Measurements from ENCODE around the gene TNNT2.
A peak's percentile ranks its signal among the peaks of the same experiment; 100 is the strongest.

TNNT2 gene

GRCh38 chr1:201399352-201400126 lies 22.1 kb upstream of the TNNT2 start:
- Histone ChIP-seq H4K20me1 (ENCODE audit: insufficient read depth, low read length) (no peaks in the 10 kb centered on the region), H3K4me1 (ENCODE audit: low read length) (no peaks in the 10 kb centered on the region), H3K4me2 (ENCODE audit: low read depth, low read length) (peak overlapping the region; percentile 54; the same call in 1 of the 2 replicates), H3K36me3 (replicated peaks; ENCODE audit: insufficient read depth, low read length) (no peaks in the 10 kb centered on the region), H3K27ac (ENCODE audit: low read length) (no peak overlapping the region), H3K9me3 (replicated peaks; ENCODE audit: insufficient read depth, low read length) (no peaks in the 10 kb centered on the region), H3K27me3 (replicated peaks; ENCODE audit: insufficient read depth, low read length) (peaks cover 91% of the 10 kb centered on the region), H3K9me2 (replicated peaks; ENCODE audit: insufficient read depth, low read length) (no peaks in the 10 kb centered on the region), H3F3A (ENCODE audit: insufficient read depth, low read length) (no peaks in the 10 kb centered on the region), H3K9ac (ENCODE audit: low read length) (no peak overlapping the region), H2AFZ (ENCODE audit: low read length) (peak overlapping the region; percentile 15; the same call in 1 of the 2 replicates), H3K79me2 (ENCODE audit: low read length) (no peaks in the 10 kb centered on the region), H3K4me3 (ENCODE audit: low read length) (peak overlapping the region; percentile 20; the same call in 1 of the 2 replicates)
- DNase-seq: no peak
- no peak for TF ChIP-seq CTCF (IDR thresholded peaks at IDR 0.05; ENCODE audit: low read length)
- peak; percentile 95 for TF ChIP-seq EZH2 (optimal IDR thresholded peaks at IDR 0.05; ENCODE audit: low read depth, low read length)
- TF ChIP-seq EZH2phosphoT487 (IDR thresholded peaks at IDR 0.05; ENCODE audit: low read length): 0 out of 2 replicates have a peak, but pooled peaks have one; percentile 22

GRCh38 chr1:201399018-201399351 lies 21.5 kb upstream of the TNNT2 start, which contains the start of gene LAD1:
LAD1 (minus strand) TSS chr1:201399324; CDS start chr1:201399306, 18 bp downstream.
- Histone ChIP-seq H3K27me3 (replicated peaks; ENCODE audit: insufficient read depth, low read length) (peaks cover 95% of the 10 kb centered on the region), H3K27ac (ENCODE audit: low read length) (no peak within 1 kb of the TSS), H4K20me1 (ENCODE audit: insufficient read depth, low read length) (no peaks in the 10 kb centered on the region), H3K4me1 (ENCODE audit: low read length) (no peaks in the 10 kb centered on the region), H2AFZ (ENCODE audit: low read length) (peak within 1 kb of the TSS; percentile 15; the same call in 1 of the 2 replicates), H3K79me2 (ENCODE audit: low read length) (no peaks in the 10 kb centered on the region), H3K9me2 (replicated peaks; ENCODE audit: insufficient read depth, low read length) (no peaks in the 10 kb centered on the region), H3K4me2 (ENCODE audit: low read depth, low read length) (peak within 1 kb of the TSS; percentile 54; the same call in 1 of the 2 replicates), H3K9ac (ENCODE audit: low read length) (no peak within 1 kb of the TSS), H3F3A (ENCODE audit: insufficient read depth, low read length) (no peaks in the 10 kb centered on the region), H3K4me3 (ENCODE audit: low read length) (peak within 1 kb of the TSS; percentile 20; the same call in 1 of the 2 replicates), H3K9me3 (replicated peaks; ENCODE audit: insufficient read depth, low read length) (no peaks in the 10 kb centered on the region), H3K36me3 (replicated peaks; ENCODE audit: insufficient read depth, low read length) (no peaks in the 10 kb centered on the region)
- TF ChIP-seq EZH2phosphoT487 (IDR thresholded peaks at IDR 0.05; ENCODE audit: low read length) (peak; percentile 76; the same call in 1 of the 2 replicates), CTCF (IDR thresholded peaks at IDR 0.05; ENCODE audit: low read length) (no peak)
- no peak for DNase-seq

DNA sequence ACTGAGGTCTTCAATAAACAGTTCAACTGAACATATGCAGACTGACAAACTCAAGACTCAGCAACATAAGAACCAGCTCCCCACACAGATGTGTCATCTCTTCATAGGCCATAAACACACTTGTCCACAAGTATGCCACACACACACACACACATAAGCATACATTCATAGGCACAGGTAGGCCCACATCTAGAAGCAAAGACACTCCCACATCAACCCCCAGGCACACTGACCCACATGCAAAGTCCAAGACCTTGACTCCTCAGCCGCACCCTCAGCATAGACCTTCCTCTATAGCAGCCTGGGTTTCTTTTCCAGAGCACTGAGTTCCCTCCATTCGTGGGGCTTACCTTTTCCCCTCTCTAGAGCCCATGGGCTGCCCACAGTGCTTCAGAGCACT lies 20.2 kb upstream of the TNNT2 start:
- H2AFZ ChIP-seq (ENCODE audit: low read length): no peak overlapping the region
- H3K4me2 ChIP-seq (ENCODE audit: low read depth, low read length): no peak overlapping the region
- no peak for DNase-seq
- TF ChIP-seq EZH2phosphoT487 (IDR thresholded peaks at IDR 0.05; ENCODE audit: low read length): no peak
- no peak for TF ChIP-seq EZH2 (optimal IDR thresholded peaks at IDR 0.05; ENCODE audit: low read depth, low read length)
- TF ChIP-seq CTCF (IDR thresholded peaks at IDR 0.05; ENCODE audit: low read length): no peak
- no peaks in the 10 kb centered on the region for H4K20me1 ChIP-seq (ENCODE audit: insufficient read depth, low read length)
- H3K9me3 ChIP-seq (replicated peaks; ENCODE audit: insufficient read depth, low read length): no peaks in the 10 kb centered on the region
- H3K9me2 ChIP-seq (replicated peaks; ENCODE audit: insufficient read depth, low read length): no peaks in the 10 kb centered on the region
- no peaks in the 10 kb centered on the region for H3K36me3 ChIP-seq (replicated peaks; ENCODE audit: insufficient read depth, low read length)
- no peaks in the 10 kb centered on the region for H3K4me1 ChIP-seq (ENCODE audit: low read length)
- no peak overlapping the region for H3K27ac ChIP-seq (ENCODE audit: low read length)
- H3K4me3 ChIP-seq (ENCODE audit: low read length): no peak overlapping the region
- no peak overlapping the region for H3K9ac ChIP-seq (ENCODE audit: low read length)
- peaks cover 83% of the 10 kb centered on the region for H3K27me3 ChIP-seq (replicated peaks; ENCODE audit: insufficient read depth, low read length)
- H3F3A ChIP-seq (ENCODE audit: insufficient read depth, low read length): no peaks in the 10 kb centered on the region
- H3K79me2 ChIP-seq (ENCODE audit: low read length): no peaks in the 10 kb centered on the region
